ENCODE measurements around the gene OR8U1. TPM values are rescaled to one million over a fixed set of nuclear protein-coding genes. Genes with fewer than 3 reads are reported as not detected.

OR8U1 gene
- total RNA-seq (not detected), polyA plus RNA-seq (not detected)
- long read RNA-seq, donor 1, result 0 reads
- long read RNA-seq, donor 2, result 0 reads
- long read RNA-seq, donor 3, result 0 reads

- DNase-seq, result no peak
- TF ChIP-seq POLR2A (IDR thresholded peaks at IDR 0.05) (no peak), EP300 (IDR thresholded peaks at IDR 0.05) (no peak), CTCF (IDR thresholded peaks at IDR 0.05) (no peak)
Measured at GRCh38 chr11:56375324-56375723, at the start of gene OR8U1. Gene OR8U1 (plus strand): TSS chr11:56375624. CDS start chr11:56375624, 0 bp downstream.

GRCh38 chr11:56331861-56332491 is 43.4 kb upstream of the OR8U1 start:
- no peaks in the 10 kb centered on the region for H3K36me3 ChIP-seq
- intact Hi-C loops (cut with DNase I), result no loop called here
- DNase-seq, result no peak
- no peaks in the 10 kb centered on the region for H3K4me1 ChIP-seq (ENCODE audit: insufficient read depth)
- no peak overlapping the region for H3K4me3 ChIP-seq
- WGBS, 3 donors, result 85 to 87% (median 86%) methylated on average over 16 to 34 of the region's 34 CpGs
- H3K27me3 ChIP-seq, result no peaks in the 10 kb centered on the region
- no peak overlapping the region for H3K27ac ChIP-seq
- TF ChIP-seq EP300 (IDR thresholded peaks at IDR 0.05), result no peak
- no peak for TF ChIP-seq CTCF (IDR thresholded peaks at IDR 0.05)
- no peak for TF ChIP-seq POLR2A (IDR thresholded peaks at IDR 0.05)
- peaks cover 0 to 3% of the 10 kb centered on the region in 2 donors for H3K9me3 ChIP-seq

More at GRCh38 chr11:56375324-56375723, at the start of gene OR8U1:
- Histone ChIP-seq H3K9me3 (no peaks in the 10 kb centered on the region), H3K4me1 (ENCODE audit: insufficient read depth) (no peaks in the 10 kb centered on the region), H3K36me3 (no peaks in the 10 kb centered on the region), H3K4me3 (no peak within 1 kb of the TSS), H3K27ac (no peak within 1 kb of the TSS), H3K27me3 (no peaks in the 10 kb centered on the region)
- 63 to 85% (median 64%) methylated on average over 2 of the region's 2 CpGs for WGBS, 3 donors
- intact Hi-C loops (cut with DNase I), result no loop called here

GRCh38 chr11:56333156-56333555 is 42.3 kb upstream of the OR8U1 start:
- no peaks in the 10 kb centered on the region for H3K27me3 ChIP-seq
- no peak for DNase-seq
- H3K4me3 ChIP-seq, result no peak overlapping the region
- no peak overlapping the region for H3K27ac ChIP-seq
- no peaks in the 10 kb centered on the region for H3K4me1 ChIP-seq (ENCODE audit: insufficient read depth)
- H3K36me3 ChIP-seq, result no peaks in the 10 kb centered on the region
- WGBS, 3 donors, result 60 to 67% (median 66%) methylated on average over 3 of the region's 3 CpGs
- no peak for TF ChIP-seq EP300 (IDR thresholded peaks at IDR 0.05)
- no peak for TF ChIP-seq CTCF (IDR thresholded peaks at IDR 0.05)
- TF ChIP-seq POLR2A (IDR thresholded peaks at IDR 0.05), result no peak
- intact Hi-C loops (cut with DNase I), result no loop called here
- peaks cover 0 to 3% of the 10 kb centered on the region in 2 donors for H3K9me3 ChIP-seq

- no peak overlapping the region for H3K4me3 ChIP-seq
- DNase-seq, result no peak
- intact Hi-C loops (cut with DNase I), result no loop called here
Measured at GRCh38 chr11:56340289-56340688, 35.1 kb upstream of the OR8U1 start.

More at GRCh38 chr11:56340289-56340688, 35.1 kb upstream of the OR8U1 start:
- no peak for TF ChIP-seq CTCF (IDR thresholded peaks at IDR 0.05)
- TF ChIP-seq EP300 (IDR thresholded peaks at IDR 0.05), result no peak
- TF ChIP-seq POLR2A (IDR thresholded peaks at IDR 0.05), result no peak
- H3K27me3 ChIP-seq, result no peaks in the 10 kb centered on the region
- no peaks in the 10 kb centered on the region for H3K4me1 ChIP-seq (ENCODE audit: insufficient read depth)
- H3K36me3 ChIP-seq, result no peaks in the 10 kb centered on the region
- H3K9me3 ChIP-seq, result no peaks in the 10 kb centered on the region
- no peak overlapping the region for H3K27ac ChIP-seq

Data from ovary (tissue), 10 donors.